Superior temporal gyrus (tissue), 1 donor: ENCODE data around the gene CAMKK1.

Experiments used
- DNase-seq: peaks from one replicate; pipeline ENCODE4 v3.0.0-alpha.2; 2016; ENCODE audit errors: extremely low spot score

Gene CAMKK1

GRCh38 chr17:3812771-3813170 lies 80.1 kb downstream of the CAMKK1 start:
- no peak for DNase-seq

- no peak for DNase-seq
These were observed 80.6 kb downstream of the CAMKK1 start for GRCh38 chr17:3812284-3812683.
